Breast epithelium (tissue), 4 donors: ENCODE data around the gene HBG1. TPM values are rescaled to one million over a fixed set of nuclear protein-coding genes. Genes with fewer than 3 reads are reported as not detected.

Source experiments
- DNase-seq, 2 donors: peaks; one replicate each; pipeline ENCODE4 v3.0.0-alpha.2; 2019; ENCODE audit warnings: low spot score in 2 of 2
- H3K27ac ChIP-seq, 2 donors: fragments of 200-600 bp; sonication (generic) in 1 of 2; one replicate each; pipeline ENCODE4 v1.5.1; 2016 to 2019; ENCODE audit warnings: mild to moderate bottlenecking in 1 of 2
- H3K27me3 ChIP-seq, 2 donors: fragments of 200-600 bp; sonication (generic) in 1 of 2; one replicate each; pipeline versions ENCODE4 v1.5.1 to v1.6.0; 2017 to 2019; ENCODE audit warnings: control low read depth in 1 of 2, mild to moderate bottlenecking in 1 of 2
- H3K36me3 ChIP-seq: fragments of 200-600 bp; one replicate; pipeline ENCODE4 v1.5.1; 2019
- H3K4me1 ChIP-seq, 2 donors: fragments of 200-600 bp; sonication (generic); one replicate each; pipeline ENCODE4 v1.5.1; 2016 to 2019; ENCODE audit warnings: control low read depth in 1 of 2
- H3K4me3 ChIP-seq, 3 donors: fragments of 200-600 bp; sonication (generic); 1 replicate in 2 of 3; 2 replicates in 1 of 3; pipeline ENCODE4 v1.5.1; 2016 to 2019; ENCODE audit warnings: mild to moderate bottlenecking in 3 of 3, moderate library complexity in 2 of 3
- H3K9me3 ChIP-seq, 2 donors: fragments of 200-600 bp; sonication (generic) in 1 of 2; one replicate each; pipeline ENCODE4 v1.5.1; 2016 to 2019; ENCODE audit warnings: control low read depth in 1 of 2
- CTCF ChIP-seq, 3 donors: fragments of 450-650 bp; IDR thresholded peaks; one replicate each; pipeline ENCODE4 v1.5.1; 2016 to 2017; ENCODE audit warnings: antibody characterized with exemption in 3 of 3, mild to moderate bottlenecking in 3 of 3, moderate library complexity in 3 of 3
- POLR2A ChIP-seq: fragments of 450-650 bp; IDR thresholded peaks from one replicate; pipeline ENCODE4 v1.6.1; 2016; ENCODE audit warnings: antibody characterized with exemption, mild to moderate bottlenecking, moderate library complexity
- POLR2AphosphoS5 ChIP-seq, 3 donors: sonication (generic); formaldehyde crosslinking; IDR thresholded peaks; one replicate each; pipeline ENCODE4 v1.6.1; 2017; ENCODE audit warnings: antibody characterized with exemption in 3 of 3
- intact Hi-C: fragments of 100-400 bp; cut with DNase I; formaldehyde crosslinking; loops from one replicate; pipeline ENCODE4 v1.15.1; 2023; ENCODE audit warnings: low total_unique reads
- total RNA-seq, 3 donors: library from RNA; depleted of rRNA; stranded (reverse); fragments of >200 nt; gene quantifications; one replicate each; pipeline ENCODE4 v1.1.0, GENCODE V29; 2016

The HBG1 gene
- total RNA-seq, 3 donors from 2014 or later: not detected

GRCh38 chr11:5286901-5287300 lies 37.2 kb upstream of the HBG1 start:
- DNase-seq: no peak
- H3K9me3 ChIP-seq: no peaks in the 10 kb centered on the region
- H3K4me3 ChIP-seq: no peak overlapping the region
- no peaks in the 10 kb centered on the region for H3K36me3 ChIP-seq
- intact Hi-C loops: no loop called here
- H3K27me3 ChIP-seq: no peaks in the 10 kb centered on the region
- no peak for TF ChIP-seq CTCF (IDR thresholded peaks at IDR 0.05)
- no peak for TF ChIP-seq POLR2A
- no peak for TF ChIP-seq POLR2AphosphoS5 (IDR thresholded peaks at IDR 0.05)
- no peak overlapping the region for H3K27ac ChIP-seq
- H3K4me1 ChIP-seq: no peaks in the 10 kb centered on the region

- Histone ChIP-seq H3K27ac (no peak overlapping the region), H3K4me1 (no peaks in the 10 kb centered on the region), H3K9me3 (no peaks in the 10 kb centered on the region), H3K4me3 (no peak overlapping the region), H3K27me3 (no peaks in the 10 kb centered on the region), H3K36me3 (no peaks in the 10 kb centered on the region)
- intact Hi-C loops: no loop called here
- TF ChIP-seq POLR2AphosphoS5 (IDR thresholded peaks at IDR 0.05) (no peak), POLR2A (no peak), CTCF (IDR thresholded peaks at IDR 0.05) (no peak)
- DNase-seq: no peak
Observed at GRCh38 chr11:5286351-5286750, 36.7 kb upstream of the HBG1 start.

- Histone ChIP-seq H3K36me3 (no peaks in the 10 kb centered on the region), H3K4me1 (no peaks in the 10 kb centered on the region), H3K27me3 (no peaks in the 10 kb centered on the region), H3K9me3 (no peaks in the 10 kb centered on the region), H3K27ac (no peak overlapping the region), H3K4me3 (no peak overlapping the region)
- intact Hi-C loops: no loop called here
- TF ChIP-seq CTCF (IDR thresholded peaks at IDR 0.05) (no peak), POLR2A (no peak), POLR2AphosphoS5 (IDR thresholded peaks at IDR 0.05) (no peak)
- no peak for DNase-seq
Observed at GRCh38 chr11:5285703-5286340, 36.2 kb upstream of the HBG1 start.

GRCh38 chr11:5284637-5285036 lies 35.0 kb upstream of the HBG1 start:
- no peaks in the 10 kb centered on the region for H3K27me3 ChIP-seq
- H3K36me3 ChIP-seq: no peaks in the 10 kb centered on the region
- H3K9me3 ChIP-seq: no peaks in the 10 kb centered on the region
- no peak for DNase-seq
- TF ChIP-seq POLR2A: no peak
- no peak for TF ChIP-seq POLR2AphosphoS5 (IDR thresholded peaks at IDR 0.05)
- TF ChIP-seq CTCF (IDR thresholded peaks at IDR 0.05): no peak
- no peak overlapping the region for H3K27ac ChIP-seq
- H3K4me3 ChIP-seq: no peak overlapping the region
- intact Hi-C loops: no loop called here
- H3K4me1 ChIP-seq: no peaks in the 10 kb centered on the region

- Histone ChIP-seq H3K36me3 (no peaks in the 10 kb centered on the region), H3K4me3 (no peak overlapping the region), H3K27me3 (no peaks in the 10 kb centered on the region), H3K9me3 (no peaks in the 10 kb centered on the region), H3K27ac (no peak overlapping the region), H3K4me1 (no peaks in the 10 kb centered on the region)
- no peak for DNase-seq
- TF ChIP-seq CTCF (IDR thresholded peaks at IDR 0.05) (no peak), POLR2AphosphoS5 (IDR thresholded peaks at IDR 0.05) (no peak), POLR2A (no peak)
- intact Hi-C loops: no loop called here
Observed at GRCh38 chr11:5283882-5284281, 34.2 kb upstream of the HBG1 start.
